HG03175 (cell line): ENCODE measurements around the gene IQCN.

ENCODE experiments used
- ATAC-seq: cut with Tn5 transposase; IDR thresholded peaks from one replicate; pipeline ENCODE4 v1.9.1; 2021; ENCODE audit warnings: mild to moderate bottlenecking, moderate library complexity; ENCODE audit not compliant: unreplicated experiment

Gene IQCN

DNA sequence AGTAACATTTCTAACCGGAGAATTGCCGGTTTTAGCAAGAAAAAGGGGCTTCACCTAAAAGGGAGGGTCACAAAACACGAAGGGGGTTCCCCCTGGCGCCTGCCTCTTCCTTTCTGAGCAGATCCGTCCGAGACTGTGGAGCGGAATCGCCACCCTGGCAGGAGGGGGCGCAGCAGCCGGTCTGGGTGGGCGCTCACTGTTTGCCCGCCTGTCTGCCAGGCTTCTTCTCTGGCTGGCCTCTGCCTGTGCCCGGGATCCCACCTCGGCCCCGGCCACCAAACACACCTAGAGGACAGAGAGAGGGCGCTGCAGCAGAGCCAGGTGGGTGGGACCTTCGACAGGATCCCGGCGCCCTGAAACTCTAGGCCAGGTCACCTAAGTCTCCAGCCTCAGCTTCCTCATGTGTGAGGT lies 33.0 kb upstream of the IQCN start:
- no peak for ATAC-seq

DNA sequence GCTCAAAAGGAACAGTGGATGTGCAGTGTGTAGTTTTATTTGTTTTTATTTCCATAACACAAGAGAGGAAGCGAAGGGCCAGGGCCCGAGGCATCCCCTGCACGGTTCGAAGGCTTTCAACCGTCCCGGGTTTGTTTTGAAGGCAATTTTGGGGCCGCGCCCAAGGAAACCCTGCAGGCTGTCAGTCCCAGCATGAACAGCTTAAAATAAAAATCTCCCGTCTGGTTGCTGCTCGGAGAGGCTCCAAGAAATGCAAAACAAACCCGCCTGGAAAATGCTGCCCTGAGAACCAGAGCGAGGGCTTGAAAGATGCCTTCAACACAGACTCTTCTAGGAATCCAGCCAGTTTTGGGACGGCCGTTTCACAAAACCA lies 32.6 kb upstream of the IQCN start:
- no peak for ATAC-seq

DNA sequence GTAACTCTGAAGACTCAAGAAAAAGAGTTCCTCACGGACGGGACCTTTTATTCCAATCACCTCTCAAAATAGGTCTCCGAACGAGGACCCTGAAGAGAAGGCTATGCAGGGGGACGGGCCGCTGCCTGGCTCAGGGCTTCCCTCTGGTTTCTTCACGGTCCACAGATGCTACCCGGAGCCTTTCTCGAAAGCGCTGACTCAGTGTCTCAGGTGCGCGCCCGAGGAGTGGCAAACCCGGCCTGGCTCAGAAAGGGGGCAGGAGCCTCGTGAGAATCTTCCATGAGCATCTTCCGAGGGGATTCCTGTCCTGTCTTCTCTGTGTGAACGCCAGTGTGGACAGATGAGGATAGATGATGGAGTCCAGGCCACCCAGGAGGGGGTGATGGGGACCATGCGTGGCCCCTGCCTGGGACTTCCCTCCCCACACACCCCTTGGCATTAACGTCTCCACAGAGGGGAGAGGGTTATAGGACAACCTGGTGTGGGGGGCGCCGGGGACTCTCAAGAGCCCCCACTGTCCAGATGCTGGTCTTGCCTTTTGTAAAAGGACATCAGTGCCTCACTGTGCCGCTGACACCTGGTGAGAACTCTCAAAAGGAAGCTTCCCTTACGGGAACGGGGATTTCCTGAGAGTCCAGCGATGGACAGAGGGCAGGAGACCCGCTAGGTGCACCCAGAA lies 32.1 kb upstream of the IQCN start:
- no peak for ATAC-seq

DNA sequence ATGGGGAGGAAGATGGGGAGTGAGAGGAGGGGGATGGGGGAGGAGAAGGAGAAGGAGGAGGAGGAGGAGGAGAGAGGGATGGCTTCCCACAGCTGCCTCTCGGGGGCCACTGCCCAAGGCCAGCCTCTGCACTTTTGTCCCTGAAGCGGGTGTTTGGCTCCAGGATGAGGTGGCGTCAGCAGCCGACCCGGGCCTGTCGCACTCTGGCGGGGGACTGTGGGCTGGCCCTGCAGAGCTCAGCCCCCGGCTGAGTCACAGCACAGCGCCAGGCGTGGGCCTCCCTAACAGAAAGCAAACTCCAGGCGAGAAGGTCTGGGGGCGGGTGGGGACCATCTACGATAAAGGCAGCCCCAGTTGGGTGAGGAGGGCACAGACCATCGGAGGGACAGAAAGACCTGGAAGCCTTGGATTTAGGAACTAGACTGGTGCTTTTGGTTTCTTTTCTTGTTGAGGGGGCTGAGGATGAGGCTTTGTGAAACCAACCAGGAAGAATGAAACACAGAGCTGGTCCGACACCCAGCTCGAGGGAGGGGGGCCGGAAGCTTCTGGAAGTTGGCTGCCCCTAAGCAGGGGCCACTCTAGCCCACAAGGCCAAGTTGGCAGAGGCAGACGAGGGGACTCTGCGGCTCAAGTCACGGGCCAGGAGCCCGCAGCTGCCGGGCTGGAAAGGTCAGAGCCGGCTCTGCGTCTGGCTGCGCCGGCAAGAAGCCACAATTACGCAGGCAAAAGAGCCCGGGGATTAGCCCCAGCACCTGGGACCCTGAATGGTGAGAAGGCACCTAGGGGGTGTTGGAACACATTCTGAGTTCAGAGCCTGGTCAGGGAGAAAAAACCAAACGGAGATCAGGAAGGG lies 30.4 kb upstream of the IQCN start:
- no peak for ATAC-seq

DNA sequence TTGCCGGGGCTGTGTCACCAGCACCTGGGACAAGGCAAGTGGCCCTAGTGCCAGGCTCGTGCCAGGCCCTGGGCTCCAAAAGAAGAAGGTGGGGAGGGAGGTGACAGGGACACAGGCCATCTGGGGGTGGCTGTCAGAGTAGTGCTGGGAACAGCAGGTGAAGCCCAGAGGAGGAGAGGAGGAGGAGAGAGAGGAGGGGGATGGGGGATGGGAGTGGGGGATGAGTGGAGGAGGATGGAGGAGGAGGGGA lies 29.9 kb upstream of the IQCN start:
- no peak for ATAC-seq

DNA sequence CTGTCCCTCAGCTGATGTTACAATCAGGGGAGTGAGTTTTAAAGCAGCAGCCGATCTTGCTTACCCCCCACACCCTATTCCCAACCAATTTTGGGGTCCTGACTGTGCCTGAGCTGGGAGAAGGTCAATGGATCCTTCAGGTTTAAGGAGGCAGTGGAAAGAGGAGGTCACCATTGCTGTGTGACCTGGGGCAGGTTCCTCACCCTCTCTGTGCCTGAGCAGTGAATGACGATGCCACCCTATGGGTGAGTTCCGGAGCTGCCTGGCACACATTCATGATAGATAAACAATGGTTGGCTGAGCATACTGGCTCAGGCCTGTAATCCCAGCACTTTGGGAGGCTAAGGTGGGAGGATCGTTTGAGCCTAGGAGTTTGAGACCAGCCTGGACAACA lies 27.5 kb upstream of the IQCN start:
- ATAC-seq = no peak

DNA sequence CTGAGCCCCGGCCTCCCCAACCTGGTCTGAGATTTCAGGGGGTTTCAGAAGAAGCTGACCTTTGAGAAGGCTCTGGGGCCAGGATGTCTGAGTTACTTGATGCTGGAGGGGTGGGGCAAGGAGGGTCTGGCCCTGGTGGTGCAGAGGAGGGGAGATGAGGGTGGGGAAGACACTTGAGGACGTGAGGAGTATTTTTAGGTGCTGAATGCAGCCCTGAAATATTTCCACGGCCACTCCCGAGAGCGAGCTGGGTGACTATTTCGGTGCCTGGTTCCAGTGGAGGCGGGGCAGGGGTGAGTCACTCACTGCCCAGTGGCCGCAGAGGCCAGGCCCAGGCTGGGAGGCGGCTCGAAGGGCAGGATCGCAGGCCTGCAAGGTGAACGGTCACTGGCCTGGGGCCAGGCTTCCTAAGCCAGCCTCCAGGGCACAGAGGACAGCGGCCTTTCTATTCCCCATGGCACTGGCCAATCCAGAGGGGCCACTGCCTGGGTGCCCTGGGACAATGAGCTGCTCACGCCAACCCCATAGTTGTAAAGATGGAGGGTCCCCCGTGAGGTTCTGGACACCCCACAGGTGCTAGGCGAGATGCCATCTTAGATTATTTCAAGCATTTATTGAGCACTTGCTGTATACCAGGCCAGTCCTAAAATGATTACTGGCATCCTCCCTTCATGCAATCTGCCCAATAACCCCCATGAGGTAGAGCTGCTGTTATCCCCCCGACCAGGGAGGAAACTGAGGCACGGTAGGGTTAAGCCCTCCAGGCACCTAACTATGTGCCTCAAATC lies 26.9 kb upstream of the IQCN start:
- ATAC-seq = no peak

DNA sequence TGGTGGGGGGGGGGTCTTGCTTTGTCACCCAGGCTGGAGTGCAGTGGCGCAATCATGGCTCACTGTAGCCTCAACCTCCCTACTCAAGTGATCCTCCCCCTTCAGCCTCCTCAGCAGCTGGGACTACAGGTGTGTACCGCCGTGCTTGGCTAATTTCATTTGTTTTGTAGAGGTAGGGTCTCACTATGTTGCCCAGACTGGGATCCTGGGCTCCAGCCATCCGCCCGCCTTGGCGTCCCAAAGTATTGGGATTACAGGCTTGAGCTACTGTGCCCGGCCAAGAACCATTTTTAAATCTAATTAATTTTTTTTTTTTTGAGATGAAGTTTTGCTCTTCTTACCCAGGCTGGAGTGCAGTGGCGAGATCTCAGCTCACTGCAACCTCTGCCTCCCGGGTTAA lies 25.4 kb upstream of the IQCN start:
- no peak for ATAC-seq

DNA sequence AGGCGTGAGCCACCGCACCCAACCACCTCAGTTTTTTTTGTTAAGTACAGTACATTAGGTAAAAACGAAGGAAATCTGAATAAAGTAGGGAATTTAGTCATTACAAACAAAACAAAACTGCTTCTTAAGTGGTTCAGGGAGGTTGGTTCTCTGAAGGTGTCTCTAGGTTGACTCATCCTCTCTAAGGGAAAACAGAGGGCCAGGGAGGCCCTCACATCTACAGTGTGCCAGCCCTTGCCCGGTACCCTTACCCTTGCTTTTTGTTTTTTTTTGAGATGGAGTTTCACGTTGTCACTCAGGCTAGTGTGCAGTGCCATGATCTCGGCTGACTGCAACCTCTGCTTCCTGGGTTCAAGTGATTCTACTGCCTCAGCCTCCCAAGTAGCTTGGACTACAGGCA lies 24.3 kb upstream of the IQCN start:
- no peak for ATAC-seq

DNA sequence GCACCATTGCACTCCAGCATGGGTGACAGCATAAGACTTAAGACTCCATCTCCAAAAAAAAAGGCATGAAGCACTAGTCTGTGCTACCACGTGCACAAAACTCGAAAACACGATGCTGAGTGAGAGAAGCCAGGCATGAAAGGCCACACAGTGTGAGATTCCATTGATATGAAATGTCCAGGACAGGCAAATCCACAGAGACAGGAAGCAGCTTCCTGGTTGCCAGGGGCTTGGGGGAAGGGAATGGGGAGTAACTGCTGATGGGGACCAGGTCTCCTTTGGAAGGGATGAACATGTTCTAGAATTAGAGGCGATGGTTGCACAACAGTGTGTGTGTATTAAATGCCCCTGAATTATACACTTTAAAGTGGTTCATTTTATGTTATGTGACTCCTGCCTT lies 23.1 kb upstream of the IQCN start:
- no peak for ATAC-seq

DNA sequence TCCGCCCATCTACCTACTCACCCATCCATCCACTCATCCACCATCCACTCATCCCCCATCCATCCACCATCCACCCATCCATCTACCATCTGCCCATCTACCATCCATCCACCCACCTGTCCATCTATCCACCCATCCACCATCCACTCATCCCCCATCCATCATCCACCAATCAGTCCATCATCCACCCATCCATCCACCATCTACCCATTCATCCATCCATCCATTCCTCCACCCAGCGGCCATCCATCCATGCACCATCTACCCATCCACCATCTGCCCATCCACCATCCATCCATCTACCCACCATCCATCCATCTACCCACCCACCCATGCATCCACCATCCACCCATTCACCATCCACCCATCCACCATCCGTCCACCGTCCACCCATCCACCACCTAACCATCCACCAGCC lies 20.8 kb upstream of the IQCN start:
- ATAC-seq = no peak

DNA sequence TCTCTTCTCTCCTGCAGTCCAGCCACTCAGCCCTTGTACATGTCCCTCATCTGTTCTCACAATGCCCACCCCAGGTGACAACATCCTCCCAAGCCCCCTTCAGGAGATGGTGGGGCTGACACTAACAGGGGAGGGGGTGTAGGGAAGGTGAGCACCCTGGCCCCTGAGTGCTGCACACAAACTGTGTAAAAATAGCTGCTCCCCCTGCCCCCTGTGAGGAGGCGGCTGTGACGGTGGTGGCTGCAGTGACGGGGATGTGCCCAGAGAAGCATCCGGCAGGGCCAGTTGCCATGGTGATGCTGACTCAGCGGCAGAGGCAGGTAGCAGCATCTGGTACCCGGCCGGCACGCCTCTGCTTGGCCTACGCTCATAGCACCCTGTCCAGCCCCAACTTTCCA lies 20.2 kb upstream of the IQCN start:
- no peak for ATAC-seq

DNA sequence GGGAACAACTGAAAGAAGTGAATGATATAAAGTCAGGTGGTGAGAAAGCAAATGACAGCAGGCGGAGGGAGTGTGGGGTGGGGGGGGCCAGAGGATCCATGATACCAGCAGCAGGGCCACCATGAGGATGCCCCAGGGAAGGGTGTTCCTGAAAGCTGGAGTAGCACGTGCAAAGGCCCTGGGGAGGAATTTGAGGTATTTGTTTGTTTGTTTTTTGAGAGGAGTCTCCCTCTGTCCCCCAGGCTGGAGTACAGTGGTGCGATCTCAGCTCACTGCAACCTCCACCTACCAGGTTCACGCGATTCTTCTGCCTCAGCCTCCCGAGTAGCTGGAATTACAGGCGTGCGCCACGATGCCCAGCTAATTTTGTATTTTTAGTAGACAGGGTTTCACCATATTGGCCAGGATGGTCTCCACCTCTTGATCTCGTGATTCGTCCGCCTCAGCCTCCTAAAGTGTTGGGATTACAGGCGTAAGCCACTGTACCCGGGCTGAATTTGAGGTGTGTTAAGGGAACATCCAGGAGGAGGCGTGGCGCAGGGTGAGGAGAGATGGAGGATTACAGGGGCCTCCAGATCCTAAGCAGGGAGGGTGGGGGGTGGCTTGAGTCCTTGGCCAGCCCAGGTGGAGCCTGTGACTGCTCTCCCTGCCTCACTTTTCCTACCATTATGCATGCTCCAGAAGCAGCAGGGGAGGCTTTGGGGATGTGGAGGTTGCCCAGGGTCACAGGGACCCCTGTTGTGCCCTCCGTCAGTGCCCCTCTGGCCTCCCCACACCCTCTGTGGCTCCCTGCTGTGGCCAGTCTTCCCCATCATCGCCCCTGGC lies 19.6 kb upstream of the IQCN start:
- ATAC-seq = no peak

DNA sequence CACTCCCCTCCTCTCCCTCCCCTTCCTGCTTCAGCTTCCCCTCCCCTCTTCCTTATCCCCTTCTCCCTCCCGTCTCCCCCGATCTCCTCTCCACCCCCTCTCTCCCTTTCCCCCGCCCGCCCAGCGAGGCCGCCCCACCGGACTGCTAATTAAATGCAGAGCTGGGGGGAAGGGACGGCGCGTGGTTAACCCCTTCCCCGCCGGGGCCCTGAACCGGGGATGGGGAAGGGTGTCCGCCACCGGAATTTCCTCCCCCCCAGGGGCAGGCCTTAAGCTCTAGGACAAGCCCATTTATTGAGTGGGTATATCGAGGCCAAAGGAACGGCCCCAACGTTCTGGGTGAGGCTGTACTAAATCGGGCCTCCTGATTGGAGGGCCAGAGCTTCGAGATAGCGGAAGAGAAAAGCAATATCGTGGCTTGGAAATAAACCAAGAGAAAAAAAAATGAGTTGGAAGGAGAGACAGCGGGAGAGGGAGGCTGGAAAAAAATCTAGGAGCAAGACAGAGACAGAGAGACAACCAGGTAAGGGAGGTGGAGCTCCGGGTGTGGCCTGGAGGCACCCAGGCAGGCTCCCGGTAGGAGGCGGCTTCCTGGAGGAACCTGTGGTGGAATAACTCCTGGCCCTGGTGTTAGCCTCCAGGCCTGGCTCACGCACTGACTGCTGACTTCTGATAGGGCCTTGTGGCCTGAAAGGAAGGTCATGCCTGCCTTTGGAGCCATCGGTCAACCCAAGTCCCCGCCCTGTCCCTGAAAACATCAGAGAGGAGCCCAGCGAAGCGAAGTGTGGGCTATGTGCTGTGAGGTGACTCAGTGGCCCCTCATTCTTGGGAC lies 18.8 kb upstream of the IQCN start:
- ATAC-seq = no peak

DNA sequence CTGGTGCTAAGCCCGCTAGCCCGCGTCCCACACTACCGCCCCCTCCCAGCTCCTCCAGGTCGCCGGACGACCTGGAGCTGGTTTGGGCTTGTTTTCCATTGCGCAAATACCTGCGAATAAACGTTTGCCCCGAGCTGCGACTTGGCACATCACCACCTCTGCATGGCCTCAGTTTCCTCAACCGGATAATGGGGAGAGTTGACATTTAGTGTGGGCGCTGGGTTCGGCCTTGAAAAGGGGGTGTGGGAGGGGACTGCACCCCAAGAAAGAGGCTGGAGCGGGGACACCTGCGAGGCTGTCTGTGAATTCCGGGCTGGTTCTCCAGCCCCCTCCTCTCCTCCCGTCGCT lies 18.2 kb upstream of the IQCN start:
- ATAC-seq = no peak

DNA sequence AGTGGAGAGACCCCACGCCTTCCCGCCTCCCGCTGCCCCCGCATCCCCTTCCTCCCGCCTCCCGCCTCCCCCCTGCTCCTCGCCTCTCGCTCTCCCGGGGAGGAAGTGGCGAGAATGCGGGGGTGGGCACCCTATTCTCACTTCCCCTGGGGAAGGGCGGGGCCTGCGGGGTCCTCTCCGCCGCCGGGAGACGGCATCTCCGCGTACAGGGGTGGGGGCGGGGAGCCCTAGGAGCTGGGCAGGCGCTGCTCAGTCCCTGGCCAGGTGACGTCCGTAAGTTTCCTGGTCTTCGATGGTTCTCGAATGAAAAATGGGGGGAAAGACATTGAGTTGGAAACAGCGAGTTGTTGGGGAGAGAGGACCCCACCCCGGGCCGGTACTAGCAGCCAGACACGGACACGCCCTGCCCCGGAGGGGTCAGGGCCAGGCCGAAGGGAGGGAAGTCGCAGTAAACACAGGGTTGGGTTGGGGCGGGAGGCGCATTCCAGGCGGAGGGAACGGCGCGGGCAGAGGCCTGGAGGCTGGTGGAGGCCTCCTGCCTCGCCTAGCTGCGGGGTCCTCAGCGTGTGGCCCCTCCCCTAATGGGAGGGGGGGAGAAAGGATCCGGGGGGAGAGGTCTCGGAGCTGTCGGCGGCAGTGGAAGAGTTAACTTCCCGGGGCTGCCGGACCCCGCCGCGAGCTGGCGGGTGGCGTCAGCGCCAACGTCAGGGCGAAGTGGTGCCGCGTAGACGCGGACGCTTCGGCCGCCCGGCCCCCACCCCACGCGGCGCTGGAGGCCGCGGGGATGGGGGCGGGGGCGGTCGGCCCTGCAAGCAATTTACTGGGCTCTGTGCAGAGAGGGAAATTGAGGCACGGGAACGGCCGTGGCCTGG lies 17.6 kb upstream of the IQCN start:
- peak; percentile 43 for ATAC-seq

DNA sequence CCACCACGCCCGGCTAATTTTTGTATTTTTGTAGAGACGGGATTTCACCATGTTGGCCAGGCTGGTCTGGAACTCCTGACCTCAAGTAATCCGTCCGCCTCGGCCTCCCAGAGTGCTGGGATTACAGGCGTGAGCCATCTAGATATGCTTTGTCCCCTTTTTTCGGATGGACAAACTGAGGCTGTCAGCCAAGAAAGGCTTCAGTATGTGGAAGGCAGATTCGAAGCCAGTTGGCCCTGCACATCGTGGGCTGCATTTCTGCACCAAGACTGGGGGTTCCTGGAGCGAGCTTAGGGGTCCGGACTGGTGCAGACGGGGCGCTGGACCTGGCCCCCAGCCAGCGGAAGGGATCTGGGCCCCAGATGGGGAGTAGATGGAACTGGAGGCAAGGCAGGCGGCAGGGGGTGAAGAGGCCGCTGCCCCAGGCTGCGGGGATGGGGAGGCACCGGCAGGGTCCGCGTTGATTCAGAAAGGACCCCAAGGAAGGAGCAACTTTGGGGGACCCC lies 16.8 kb upstream of the IQCN start:
- no peak for ATAC-seq

DNA sequence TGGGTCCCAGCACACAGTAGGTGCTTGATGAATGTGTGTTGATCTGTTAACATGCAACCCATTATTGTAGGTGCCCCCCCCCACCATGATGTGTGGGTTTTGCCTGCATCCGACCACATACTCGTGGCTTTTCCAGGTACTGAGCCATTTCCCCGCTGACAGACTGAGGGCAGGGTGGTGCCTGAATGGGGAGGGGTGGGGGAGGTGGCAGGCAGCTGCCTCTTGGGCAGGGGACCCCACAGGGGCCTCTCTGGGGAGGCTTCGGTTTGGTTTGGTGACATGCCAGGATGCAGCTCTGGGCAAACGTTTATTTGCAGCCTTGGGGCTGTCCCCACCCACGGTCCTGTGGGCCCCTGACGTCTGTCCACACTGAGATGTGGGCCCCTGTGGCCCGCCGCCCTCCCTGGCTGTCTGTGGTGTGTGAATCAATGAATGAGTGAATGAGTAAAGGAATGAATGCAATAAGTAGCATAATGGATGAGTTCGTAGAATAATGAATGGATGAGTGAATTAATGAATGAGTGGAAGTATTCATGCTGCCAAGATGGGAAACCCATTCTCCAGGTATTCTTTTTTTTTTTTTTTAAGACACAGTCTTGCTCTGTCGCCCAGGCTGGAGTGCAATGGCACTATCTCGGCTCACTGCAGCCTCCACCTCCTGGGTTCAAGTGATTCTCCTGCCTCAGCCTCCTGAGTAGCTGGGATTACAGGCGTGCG lies 16.2 kb upstream of the IQCN start:
- ATAC-seq = peak; percentile 33
